Endothelial cell of umbilical vein (primary cell): ENCODE data around the gene ZNF615. TPM values are rescaled to one million over a fixed set of nuclear protein-coding genes. Genes with fewer than 3 reads are reported as not detected.

Source experiments
- BruUV-seq: library from RNA; stranded (reverse); fragments of 400-500 nt; replicated peaks from 2 replicates; lab custom pipeline; 2021; lab: Mats Ljungman, UMichigan
- CTCF ChIA-PET: fragments of 300-600, 350-600 bp; sonication (Branson Sonifier 250); formaldehyde crosslinking; loops from one replicate; lab custom pipeline; 2021; ENCODE audit warnings: antibody characterized with exemption, inconsistent platforms; lab: Charles Lee
- POLR2A ChIA-PET: fragments of 300-600, 350-600 bp; sonication (Branson Sonifier 250); formaldehyde crosslinking; loops from one replicate; lab custom pipeline; 2021; ENCODE audit warnings: antibody characterized with exemption, inconsistent platforms; lab: Charles Lee
- DNase-seq: peaks from one replicate; pipeline ENCODE4 v3.0.0-alpha.2; 2011; ENCODE audit warnings: low read depth, low spot score
- FAIRE-seq: peaks from 2 replicates; lab custom pipeline; 2011; peaks lifted over from hg19 to GRCh38; lab: Jason Lieb, UNC
- H2AFZ ChIP-seq: 2 replicates; pipeline ENCODE4 v1.6.0; 2012; ENCODE audit warnings: low read depth, low read length, control low read depth, inconsistent platforms
- H3K27ac ChIP-seq: 2 replicates; pipeline ENCODE4 v1.5.1; 2011; ENCODE audit warnings: low read depth, mild to moderate bottlenecking, control low read depth, low read length, moderate library complexity; ENCODE audit not compliant: insufficient read depth
- H3K27me3 ChIP-seq, 2 experiments: 2 replicates each; pipeline versions ENCODE4 v1.6.0 to v1.6.1; 2011; ENCODE audit warnings: low read length in 2 of 2, mixed read lengths in 1 of 2; ENCODE audit not compliant: control insufficient read depth in 2 of 2, insufficient read depth in 2 of 2
- H3K36me3 ChIP-seq, 2 experiments: 2 replicates in 1 of 2; 3 replicates in 1 of 2; pipeline ENCODE4 v1.5.1; 2011; ENCODE audit warnings: low read length in 2 of 2, mild to moderate bottlenecking in 1 of 2, moderate library complexity in 1 of 2; ENCODE audit not compliant: control insufficient read depth in 2 of 2, insufficient read depth in 2 of 2; ENCODE audit errors: extremely low read depth in 1 of 2
- H3K4me1 ChIP-seq: 3 replicates; pipeline ENCODE4 v1.5.1; 2011; ENCODE audit warnings: mild to moderate bottlenecking, low read length; ENCODE audit not compliant: control insufficient read depth, insufficient read depth; ENCODE audit errors: extremely low read depth
- H3K4me2 ChIP-seq: 2 replicates; pipeline ENCODE4 v1.6.1; 2011; ENCODE audit warnings: low read length, control low read depth, mixed read lengths; ENCODE audit not compliant: insufficient read depth
- H3K4me3 ChIP-seq, 3 experiments: fragments of 200-600 bp in 1 of 3; sonication (generic), shearing (Covaris generic) in 1 of 3; replicated peaks in 1 of 3; 2 replicates each; pipeline ENCODE4 v1.5.1; 2011 to 2016; ENCODE audit warnings: control low read depth in 3 of 3, low read length in 3 of 3, mild to moderate bottlenecking in 2 of 3, inconsistent platforms in 1 of 3, low read depth in 1 of 3, moderate library complexity in 1 of 3; ENCODE audit not compliant: insufficient read depth in 1 of 3
- H3K79me2 ChIP-seq: 2 replicates; pipeline ENCODE4 v1.6.0; 2012; ENCODE audit warnings: low read length, inconsistent platforms; ENCODE audit not compliant: control insufficient read depth, insufficient read depth
- H3K9ac ChIP-seq: replicated peaks from 2 replicates; pipeline ENCODE3; 2011; ENCODE audit warnings: low read length, control low read depth; ENCODE audit not compliant: insufficient read depth; ENCODE audit errors: extremely low read depth
- H3K9me1 ChIP-seq: replicated peaks from 3 replicates; pipeline ENCODE4 v1.6.0; 2011; ENCODE audit warnings: mild to moderate bottlenecking, low read length; ENCODE audit not compliant: control insufficient read depth, insufficient read depth; ENCODE audit errors: extremely low read depth
- H3K9me3 ChIP-seq: replicated peaks from 2 replicates; pipeline ENCODE4 v1.5.1; 2012; ENCODE audit warnings: low read length, inconsistent platforms; ENCODE audit not compliant: control insufficient read depth, insufficient read depth
- H4K20me1 ChIP-seq: replicated peaks from 2 replicates; pipeline ENCODE3; 2011; ENCODE audit warnings: mild to moderate bottlenecking, low read length; ENCODE audit not compliant: control insufficient read depth, insufficient read depth; ENCODE audit errors: extremely low read depth
- EZH2 ChIP-seq: IDR thresholded peaks from 2 replicates; pipeline ENCODE4 v1.6.1; 2012; ENCODE audit warnings: borderline replicate concordance, low read depth, mild to moderate bottlenecking, moderate library complexity, low read length, inconsistent platforms; ENCODE audit not compliant: severe bottlenecking
- FOS ChIP-seq: IDR thresholded peaks from 2 replicates; pipeline ENCODE4 v1.6.1; 2011; ENCODE audit warnings: mild to moderate bottlenecking, low read length, moderate library complexity, borderline replicate concordance; ENCODE audit not compliant: insufficient read depth
- GATA2 ChIP-seq: IDR thresholded peaks from 2 replicates; pipeline ENCODE4 v1.7.0; 2011; ENCODE audit warnings: low read depth, mild to moderate bottlenecking, moderate library complexity, mixed read lengths, low read length; ENCODE audit not compliant: insufficient read length, insufficient read depth
- JUN ChIP-seq: IDR thresholded peaks from 2 replicates; pipeline ENCODE4 v1.6.1; 2011; ENCODE audit warnings: borderline replicate concordance, low read depth; ENCODE audit not compliant: insufficient read length, insufficient read depth
- MYC ChIP-seq: IDR thresholded peaks from one replicate; pipeline ENCODE4 v1.6.1; 2011; ENCODE audit warnings: mild to moderate bottlenecking, low read depth, low read length
- POLR2A ChIP-seq: IDR thresholded peaks from 2 replicates; pipeline ENCODE4 v1.6.1; 2012; ENCODE audit warnings: low read depth, mild to moderate bottlenecking, control low read depth, low read length
- POLR2AphosphoS5 ChIP-seq: IDR thresholded peaks from 2 replicates; pipeline ENCODE4 v1.6.1; 2012; ENCODE audit warnings: low read depth, mild to moderate bottlenecking, control low read depth, low read length, moderate library complexity; ENCODE audit not compliant: insufficient read depth
- dilution Hi-C: fragments of 300-500 bp; cut with MboI; formaldehyde crosslinking; loops from one replicate; pipeline ENCODE4 v1.15.0; 2019; ENCODE audit warnings: low sequenced_read_pairs; ENCODE audit not compliant: extremely low pct_ligation_motif_present
- intact Hi-C: fragments of 100-400 bp; cut with micrococcal nuclease; formaldehyde crosslinking; loops from one replicate; pipeline ENCODE4 v1.10.0; 2022
- polyA plus RNA-seq, 4 experiments: library from polyadenylated mRNA; depleted of rRNA in 3 of 4; stranded (reverse) in 3 of 4; unstranded in 1 of 4; fragments of >200 nt; gene quantifications; 2 replicates each; pipeline versions ENCODE4 v1.2.1 to v1.2.3, GENCODE V29; 2011 to 2012; ENCODE audit warnings: missing spikeins in 1 of 4
- total RNA-seq: library from RNA; stranded (reverse); gene quantifications from 2 replicates; pipeline ENCODE4 v1.2.3, GENCODE V29; 2021
- TF ChIP-seq, protein P1 (sequence below), 2 donors: IDR thresholded peaks; 1 replicate in 1 of 2; 2 replicates in 1 of 2; pipeline ENCODE4 v1.5.1; 2011; ENCODE audit warnings: low read length in 2 of 2, mild to moderate bottlenecking in 2 of 2, moderate library complexity in 2 of 2, control low read depth in 1 of 2, inconsistent platforms in 1 of 2, low read depth in 1 of 2; ENCODE audit not compliant: insufficient read depth in 1 of 2; ENCODE audit errors: extremely low read depth in 1 of 2
- TF ChIP-seq, protein P2 (sequence below): IDR thresholded peaks from 2 replicates; pipeline ENCODE4 v1.6.1; 2011; ENCODE audit not compliant: insufficient read depth, insufficient read length

The ZNF615 gene
- total and polyA plus RNA-seq, 2 donors (not counting 3 experiments of a cell fraction or from before 2014, with no cell fraction given): 1.4 to 4.5 TPM

DNA sequence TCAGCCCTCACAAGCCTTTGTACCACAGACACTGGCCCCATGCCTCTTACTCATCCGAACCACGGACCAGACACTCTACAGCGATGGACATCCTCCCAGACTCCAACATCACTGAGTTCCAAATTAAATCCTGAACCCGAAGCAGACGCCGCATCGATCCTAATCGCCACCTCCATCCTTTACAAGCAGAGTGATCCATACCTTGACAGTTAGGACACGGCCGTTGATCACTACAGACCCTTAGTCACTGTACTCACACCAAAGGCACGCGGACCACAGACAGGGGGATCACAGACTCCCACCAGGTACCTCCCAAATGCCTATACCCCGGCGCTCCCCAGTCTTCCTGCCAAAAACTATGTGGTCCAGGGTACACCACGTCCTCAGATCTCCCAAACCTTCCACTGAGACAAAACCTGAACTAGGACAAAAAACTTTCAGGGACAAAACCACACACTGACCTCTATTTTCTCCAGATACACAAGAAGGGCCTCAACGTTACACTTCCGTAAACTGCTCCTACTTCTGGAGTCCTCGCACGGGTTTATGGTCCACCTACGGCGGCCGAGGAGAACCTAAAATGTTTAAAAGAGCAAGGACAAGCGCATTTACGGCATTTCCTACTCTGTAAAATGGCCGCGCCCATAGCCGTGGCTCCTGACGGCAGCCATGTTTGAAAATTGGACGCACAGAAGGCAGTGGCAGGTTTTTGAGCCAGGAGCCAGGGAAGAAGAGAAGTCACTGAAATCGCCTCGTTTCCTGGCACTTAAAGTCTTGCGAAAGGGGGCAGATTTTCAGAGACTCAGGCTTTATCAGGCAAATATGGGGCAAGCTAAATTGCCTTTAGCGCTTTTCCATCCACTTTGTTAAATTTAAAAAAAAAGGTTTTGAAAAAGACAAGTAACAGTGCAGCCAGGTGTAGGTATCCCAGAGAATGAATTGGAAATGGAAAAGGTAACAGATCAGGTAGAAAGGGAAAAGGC is 21.4 kb downstream of the ZNF615 start, which contains the start of gene ZNF350:
Gene ZNF350, minus strand, starts transcription at position 532 of the 983 bp plus-strand sequence. CDS start 12,480 bp downstream, outside the sequence.
- BruUV-seq: TSS peak; percentile 59
- H3K9me1 ChIP-seq: no peaks in the 10 kb centered on the region
- FAIRE-seq (peak; percentile 97), DNase-seq (peak; percentile 95)
- H3K4me1 ChIP-seq: peaks cover 2% of the 10 kb centered on the region
- TF ChIP-seq POLR2AphosphoS5: peak; percentile 13
- TF ChIP-seq POLR2A: no peak
- H2AFZ ChIP-seq: peak within 1 kb of the TSS; percentile 78
- H4K20me1 ChIP-seq: no peaks in the 10 kb centered on the region
- dilution Hi-C loops: no loop called here
- peaks cover 8% of the 10 kb centered on the region for H3K79me2 ChIP-seq
- H3K4me2 ChIP-seq: peak within 1 kb of the TSS; percentile 38
- no peaks in the 10 kb centered on the region for H3K9me3 ChIP-seq
- H3K27ac ChIP-seq: peak within 1 kb of the TSS; percentile 48
- ChIA-PET POLR2A (no interaction called here), CTCF (no interaction called here)
- intact Hi-C loops: loop anchor here (1.0 to 2.0 kb wide), 5 partner anchors 22 to 81 kb away; partner anchors contain the start of genes ZNF432, ZNF613, ZNF614 and ZNF615
- no peaks in the 10 kb centered on the region for H3K36me3 ChIP-seq
- no peaks in the 10 kb centered on the region for H3K27me3 ChIP-seq
- H3K9ac ChIP-seq: peak within 1 kb of the TSS; percentile 81
- peak within 1 kb of the TSS; percentile 58 to 80 (median 61) for H3K4me3 ChIP-seq

DNA sequence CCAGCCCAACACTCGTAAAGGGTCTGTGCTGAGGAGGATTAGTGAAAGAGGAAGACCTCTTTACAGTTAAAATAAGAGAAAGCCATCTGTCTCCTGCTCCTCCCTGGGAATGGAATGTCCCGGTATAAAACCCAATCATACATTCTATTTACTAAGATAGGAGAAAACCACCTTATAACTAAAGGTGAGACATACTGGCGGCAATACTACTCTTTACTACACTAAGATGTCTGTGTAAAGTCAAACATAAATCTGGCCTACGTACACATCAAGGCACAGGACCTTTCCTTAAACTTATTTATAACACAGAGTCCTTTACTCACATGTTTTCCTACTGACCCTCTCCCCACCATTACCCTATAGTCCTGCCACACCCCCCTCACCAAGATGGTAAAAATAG is 24.6 kb downstream of the ZNF615 start:
- Histone ChIP-seq H3K27ac (no peak overlapping the region), H3K4me2 (no peak overlapping the region), H3K4me3 (no peak overlapping the region), H3K9me3 (no peaks in the 10 kb centered on the region), H3K9me1 (no peaks in the 10 kb centered on the region), H2AFZ (no peak overlapping the region), H3K36me3 (peaks cover 0 to 1% of the 10 kb centered on the region in 2 experiments), H3K9ac (no peak overlapping the region), H3K4me1 (peaks cover 2% of the 10 kb centered on the region), H3K79me2 (peaks cover 8% of the 10 kb centered on the region), H4K20me1 (no peaks in the 10 kb centered on the region), H3K27me3 (no peaks in the 10 kb centered on the region)
- POLR2A ChIA-PET: no interaction called here
- no peak for FAIRE-seq
- intact Hi-C loops (no loop called here), dilution Hi-C loops (no loop called here)
- no peak for DNase-seq
- BruUV-seq: no TSS peak
- TF ChIP-seq EZH2: no peak
- no peak for TF ChIP-seq JUN
- no peak for TF ChIP-seq FOS
- TF ChIP-seq, protein P1, sequence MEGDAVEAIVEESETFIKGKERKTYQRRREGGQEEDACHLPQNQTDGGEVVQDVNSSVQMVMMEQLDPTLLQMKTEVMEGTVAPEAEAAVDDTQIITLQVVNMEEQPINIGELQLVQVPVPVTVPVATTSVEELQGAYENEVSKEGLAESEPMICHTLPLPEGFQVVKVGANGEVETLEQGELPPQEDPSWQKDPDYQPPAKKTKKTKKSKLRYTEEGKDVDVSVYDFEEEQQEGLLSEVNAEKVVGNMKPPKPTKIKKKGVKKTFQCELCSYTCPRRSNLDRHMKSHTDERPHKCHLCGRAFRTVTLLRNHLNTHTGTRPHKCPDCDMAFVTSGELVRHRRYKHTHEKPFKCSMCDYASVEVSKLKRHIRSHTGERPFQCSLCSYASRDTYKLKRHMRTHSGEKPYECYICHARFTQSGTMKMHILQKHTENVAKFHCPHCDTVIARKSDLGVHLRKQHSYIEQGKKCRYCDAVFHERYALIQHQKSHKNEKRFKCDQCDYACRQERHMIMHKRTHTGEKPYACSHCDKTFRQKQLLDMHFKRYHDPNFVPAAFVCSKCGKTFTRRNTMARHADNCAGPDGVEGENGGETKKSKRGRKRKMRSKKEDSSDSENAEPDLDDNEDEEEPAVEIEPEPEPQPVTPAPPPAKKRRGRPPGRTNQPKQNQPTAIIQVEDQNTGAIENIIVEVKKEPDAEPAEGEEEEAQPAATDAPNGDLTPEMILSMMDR (IDR thresholded peaks at IDR 0.05; ENCODE audit: extremely low read depth in 1 of 2, insufficient read depth in 1 of 2, low read depth in 1 of 2, low read length in 2 of 2): no peak
- TF ChIP-seq, protein P2, sequence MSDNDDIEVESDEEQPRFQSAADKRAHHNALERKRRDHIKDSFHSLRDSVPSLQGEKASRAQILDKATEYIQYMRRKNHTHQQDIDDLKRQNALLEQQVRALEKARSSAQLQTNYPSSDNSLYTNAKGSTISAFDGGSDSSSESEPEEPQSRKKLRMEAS: no peak
- TF ChIP-seq POLR2AphosphoS5: no peak
- TF ChIP-seq POLR2A: no peak
- TF ChIP-seq MYC: no peak
- TF ChIP-seq GATA2: no peak
- CTCF ChIA-PET: no interaction called here
